Measurements from ENCODE around the gene MYB. TPM values are rescaled to one million over a fixed set of nuclear protein-coding genes. Genes with fewer than 3 reads are reported as not detected.
"Not testable (repeated sequence)": the region's sequence is repeated elsewhere in the genome, so short reads cannot be mapped to it uniquely, and the experiment has no call there.

The MYB gene
- total RNA-seq, 1 donor from 2014 or later: 4.7 TPM

DNA sequence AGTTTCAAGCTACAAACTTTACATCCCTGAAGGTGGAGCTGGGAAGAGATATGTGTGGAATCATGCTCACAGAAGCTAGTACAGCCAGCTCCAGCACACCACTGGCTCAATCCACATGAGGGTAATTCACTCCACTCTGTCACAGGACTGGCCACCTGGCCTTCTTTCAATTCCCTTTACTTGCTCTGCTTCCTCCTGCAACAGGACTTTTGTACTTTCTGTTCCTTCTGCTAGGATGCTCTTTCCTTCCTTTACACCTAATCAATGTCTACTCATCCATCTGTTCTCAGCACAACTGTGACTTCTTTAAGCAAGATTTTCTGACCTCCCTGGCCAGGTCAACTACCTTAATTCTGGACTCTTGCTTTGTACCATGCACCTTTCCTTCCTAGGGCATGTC is 39.4 kb upstream of the MYB start:
- H3K36me3 Mint-ChIP-seq: no peaks in the 10 kb centered on the region
- H3K4me3 Mint-ChIP-seq: no peak overlapping the region
- H3K9me3 Mint-ChIP-seq: no peaks in the 10 kb centered on the region
- peaks cover 6% of the 10 kb centered on the region for H3K4me1 Mint-ChIP-seq (ENCODE audit: unreplicated experiment)
- DNase-seq (ENCODE audit: extremely low spot score, unreplicated experiment): no peak
- no peak overlapping the region for H3K27ac Mint-ChIP-seq
- peaks cover 29% of the 10 kb centered on the region for H3K27me3 Mint-ChIP-seq
- TF ChIP-seq, protein P1, sequence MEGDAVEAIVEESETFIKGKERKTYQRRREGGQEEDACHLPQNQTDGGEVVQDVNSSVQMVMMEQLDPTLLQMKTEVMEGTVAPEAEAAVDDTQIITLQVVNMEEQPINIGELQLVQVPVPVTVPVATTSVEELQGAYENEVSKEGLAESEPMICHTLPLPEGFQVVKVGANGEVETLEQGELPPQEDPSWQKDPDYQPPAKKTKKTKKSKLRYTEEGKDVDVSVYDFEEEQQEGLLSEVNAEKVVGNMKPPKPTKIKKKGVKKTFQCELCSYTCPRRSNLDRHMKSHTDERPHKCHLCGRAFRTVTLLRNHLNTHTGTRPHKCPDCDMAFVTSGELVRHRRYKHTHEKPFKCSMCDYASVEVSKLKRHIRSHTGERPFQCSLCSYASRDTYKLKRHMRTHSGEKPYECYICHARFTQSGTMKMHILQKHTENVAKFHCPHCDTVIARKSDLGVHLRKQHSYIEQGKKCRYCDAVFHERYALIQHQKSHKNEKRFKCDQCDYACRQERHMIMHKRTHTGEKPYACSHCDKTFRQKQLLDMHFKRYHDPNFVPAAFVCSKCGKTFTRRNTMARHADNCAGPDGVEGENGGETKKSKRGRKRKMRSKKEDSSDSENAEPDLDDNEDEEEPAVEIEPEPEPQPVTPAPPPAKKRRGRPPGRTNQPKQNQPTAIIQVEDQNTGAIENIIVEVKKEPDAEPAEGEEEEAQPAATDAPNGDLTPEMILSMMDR (conservative IDR thresholded peaks at IDR 0.05): no peak

DNA sequence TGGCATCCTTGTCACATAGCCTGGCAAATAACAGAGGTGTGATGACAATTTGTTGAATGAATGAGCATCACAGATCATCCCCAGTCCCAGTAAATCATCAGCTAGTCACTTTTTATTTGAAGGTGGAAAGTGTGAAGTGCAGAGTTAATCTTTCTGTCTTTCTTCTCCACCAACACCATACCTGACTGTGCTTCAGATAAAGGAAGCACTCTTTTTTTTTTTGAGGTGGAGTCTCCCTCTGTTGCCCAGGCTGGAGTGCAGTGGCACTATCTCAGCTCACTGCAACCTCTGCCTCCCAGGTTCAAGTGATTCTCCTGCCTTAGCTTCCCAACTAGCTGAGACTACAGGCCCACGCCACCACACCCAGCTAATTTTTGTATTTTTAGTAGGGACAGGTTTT is 38.9 kb upstream of the MYB start:
- H3K9me3 Mint-ChIP-seq; DNase-seq (ENCODE audit: extremely low spot score, unreplicated experiment); H3K4me1 Mint-ChIP-seq (ENCODE audit: unreplicated experiment); H3K4me3 Mint-ChIP-seq; H3K27ac Mint-ChIP-seq; H3K36me3 Mint-ChIP-seq: not testable (repeated sequence)
- H3K27me3 Mint-ChIP-seq: peaks cover 29% of the 10 kb centered on the region

- Mint-ChIP-seq H3K27ac (no peak overlapping the region), H3K9me3 (no peaks in the 10 kb centered on the region), H3K4me3 (no peak overlapping the region), H3K27me3 (peaks cover 35% of the 10 kb centered on the region), H3K4me1 (ENCODE audit: unreplicated experiment) (peaks cover 6% of the 10 kb centered on the region), H3K36me3 (no peaks in the 10 kb centered on the region)
- TF ChIP-seq, protein P1 (conservative IDR thresholded peaks at IDR 0.05): no peak
- DNase-seq (ENCODE audit: extremely low spot score, unreplicated experiment): no peak
Measured at GRCh38 chr6:135144673-135145062, 36.4 kb upstream of the MYB start.

- Mint-ChIP-seq H3K4me1 (ENCODE audit: unreplicated experiment) (peaks cover 6% of the 10 kb centered on the region), H3K27me3 (peaks cover 34% of the 10 kb centered on the region), H3K36me3 (no peaks in the 10 kb centered on the region), H3K9me3 (no peaks in the 10 kb centered on the region), H3K4me3 (no peak overlapping the region), H3K27ac (no peak overlapping the region)
- no peak for DNase-seq (ENCODE audit: extremely low spot score, unreplicated experiment)
- TF ChIP-seq, protein P1 (conservative IDR thresholded peaks at IDR 0.05): peak; percentile 73
Measured at GRCh38 chr6:135145063-135145800, 35.9 kb upstream of the MYB start.

- DNase-seq (ENCODE audit: extremely low spot score, unreplicated experiment): no peak
- H3K4me1 Mint-ChIP-seq (ENCODE audit: unreplicated experiment): peaks cover 6% of the 10 kb centered on the region
- no peaks in the 10 kb centered on the region for H3K9me3 Mint-ChIP-seq
- TF ChIP-seq, protein P1 (conservative IDR thresholded peaks at IDR 0.05): no peak
- H3K4me3 Mint-ChIP-seq: no peak overlapping the region
- H3K36me3 Mint-ChIP-seq: no peaks in the 10 kb centered on the region
- H3K27ac Mint-ChIP-seq: no peak overlapping the region
- peaks cover 28% of the 10 kb centered on the region for H3K27me3 Mint-ChIP-seq
Measured at GRCh38 chr6:135146162-135146934, 34.8 kb upstream of the MYB start.

All from type B pancreatic cell (in vitro differentiated cells).